ENCODE data around the gene TNFRSF11A.

Gene TNFRSF11A

DNA sequence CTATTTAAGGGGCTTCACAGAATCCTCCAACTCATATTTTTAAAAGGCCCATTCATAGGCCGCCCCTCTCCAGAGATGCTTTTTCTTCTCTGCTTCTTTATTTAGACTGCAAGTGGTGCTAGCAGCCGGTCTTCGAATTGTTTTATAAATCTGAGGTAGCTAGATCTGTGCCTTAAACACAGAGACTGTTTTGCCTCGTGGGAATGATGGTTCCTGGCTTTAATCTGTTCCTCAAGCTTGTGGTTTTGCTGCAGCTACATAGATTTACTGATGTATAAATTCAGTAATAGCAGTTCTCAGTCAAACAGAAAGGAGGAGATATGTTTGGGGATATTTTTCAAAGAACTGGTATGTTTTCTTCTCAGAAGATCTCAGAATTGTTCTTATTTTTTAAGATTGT lies 45.3 kb downstream of the TNFRSF11A start:
- TF ChIP-seq, protein P1, sequence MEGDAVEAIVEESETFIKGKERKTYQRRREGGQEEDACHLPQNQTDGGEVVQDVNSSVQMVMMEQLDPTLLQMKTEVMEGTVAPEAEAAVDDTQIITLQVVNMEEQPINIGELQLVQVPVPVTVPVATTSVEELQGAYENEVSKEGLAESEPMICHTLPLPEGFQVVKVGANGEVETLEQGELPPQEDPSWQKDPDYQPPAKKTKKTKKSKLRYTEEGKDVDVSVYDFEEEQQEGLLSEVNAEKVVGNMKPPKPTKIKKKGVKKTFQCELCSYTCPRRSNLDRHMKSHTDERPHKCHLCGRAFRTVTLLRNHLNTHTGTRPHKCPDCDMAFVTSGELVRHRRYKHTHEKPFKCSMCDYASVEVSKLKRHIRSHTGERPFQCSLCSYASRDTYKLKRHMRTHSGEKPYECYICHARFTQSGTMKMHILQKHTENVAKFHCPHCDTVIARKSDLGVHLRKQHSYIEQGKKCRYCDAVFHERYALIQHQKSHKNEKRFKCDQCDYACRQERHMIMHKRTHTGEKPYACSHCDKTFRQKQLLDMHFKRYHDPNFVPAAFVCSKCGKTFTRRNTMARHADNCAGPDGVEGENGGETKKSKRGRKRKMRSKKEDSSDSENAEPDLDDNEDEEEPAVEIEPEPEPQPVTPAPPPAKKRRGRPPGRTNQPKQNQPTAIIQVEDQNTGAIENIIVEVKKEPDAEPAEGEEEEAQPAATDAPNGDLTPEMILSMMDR (conservative IDR thresholded peaks at IDR 0.05; ENCODE audit: low read depth) = no peak
- no peak overlapping the region for H3K27ac ChIP-seq
- no peak for DNase-seq (ENCODE audit: low spot score)
- ChIA-PET CTCF (no interaction called here), POLR2A (ENCODE audit: low non-redundant PET) (no interaction called here)

DNA sequence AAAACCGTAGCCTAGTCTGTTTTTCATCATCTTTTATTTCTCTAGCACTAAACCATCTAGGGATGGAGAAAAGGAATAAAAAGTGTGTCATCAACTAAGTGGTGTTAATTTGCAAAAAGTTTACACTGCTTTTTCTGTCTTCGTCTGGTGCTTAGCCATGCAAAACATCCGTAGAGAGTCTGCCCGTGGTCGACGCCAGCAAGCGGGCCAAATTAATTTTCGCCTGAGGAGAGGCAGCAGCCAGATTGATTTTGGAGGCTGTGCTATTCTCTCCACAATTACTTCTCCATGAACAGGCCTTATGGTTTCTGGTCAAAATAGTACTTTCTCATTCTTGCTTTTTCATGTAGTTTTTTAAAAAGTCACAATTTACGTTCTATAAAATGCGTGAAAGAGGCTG lies 46.3 kb downstream of the TNFRSF11A start:
- no peak for DNase-seq (ENCODE audit: low spot score)
- POLR2A ChIA-PET (ENCODE audit: low non-redundant PET) = no interaction called here

DNA sequence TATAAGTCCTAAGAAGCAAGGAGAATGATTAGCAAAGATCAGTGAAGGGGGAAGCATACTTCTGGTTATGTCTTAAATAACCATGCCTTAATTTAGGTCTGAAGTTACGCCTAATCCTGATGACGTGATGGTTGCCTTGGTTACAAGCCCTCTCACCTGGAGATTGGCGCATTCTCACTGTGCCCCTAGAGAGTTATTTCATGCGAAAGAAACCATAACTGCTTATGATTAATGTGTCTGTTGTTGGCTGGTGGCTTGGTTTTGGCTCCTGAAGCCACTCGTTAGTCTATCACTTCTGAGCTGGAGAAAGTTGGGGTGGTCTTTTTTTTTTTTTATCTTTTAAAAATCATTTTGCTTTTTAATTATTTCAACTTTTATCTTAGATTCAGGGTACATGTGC lies 47.0 kb downstream of the TNFRSF11A start:
- DNase-seq (ENCODE audit: low spot score) = no peak
- no peak overlapping the region for H3K27ac ChIP-seq
- ChIA-PET POLR2A (ENCODE audit: low non-redundant PET) (no interaction called here), CTCF (no interaction called here)
- TF ChIP-seq, protein P1 (conservative IDR thresholded peaks at IDR 0.05; ENCODE audit: low read depth) = no peak

More for the DNA sequence above, 46.3 kb downstream of the TNFRSF11A start:
- no peak overlapping the region for H3K27ac ChIP-seq
- TF ChIP-seq, protein P1 (conservative IDR thresholded peaks at IDR 0.05; ENCODE audit: low read depth) = no peak
- CTCF ChIA-PET = no interaction called here

DNA sequence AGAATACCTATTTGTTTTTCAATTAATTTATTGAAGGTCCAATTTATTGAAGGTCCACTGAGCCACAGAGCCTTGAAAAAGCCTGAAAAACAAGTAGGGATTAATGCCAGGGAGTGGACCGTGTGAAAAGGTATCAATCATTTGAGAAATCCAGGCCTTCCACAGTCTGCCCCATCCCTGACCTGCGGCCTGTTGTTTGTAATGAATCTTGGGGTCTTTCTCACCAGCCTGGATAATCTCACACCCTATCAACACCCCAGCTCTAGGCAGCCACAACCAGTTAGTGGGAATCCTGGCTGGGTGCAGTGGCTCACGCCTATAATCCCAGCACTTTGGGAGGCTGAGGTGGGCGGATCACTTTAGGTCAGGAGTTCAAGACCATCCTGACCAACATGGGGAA lies 47.8 kb downstream of the TNFRSF11A start:
- no peak for DNase-seq (ENCODE audit: low spot score)
- POLR2A ChIA-PET (ENCODE audit: low non-redundant PET) = no interaction called here
- CTCF ChIA-PET = no interaction called here
- H3K27ac ChIP-seq = no peak overlapping the region
- TF ChIP-seq, protein P1 (conservative IDR thresholded peaks at IDR 0.05; ENCODE audit: low read depth) = no peak

DNA sequence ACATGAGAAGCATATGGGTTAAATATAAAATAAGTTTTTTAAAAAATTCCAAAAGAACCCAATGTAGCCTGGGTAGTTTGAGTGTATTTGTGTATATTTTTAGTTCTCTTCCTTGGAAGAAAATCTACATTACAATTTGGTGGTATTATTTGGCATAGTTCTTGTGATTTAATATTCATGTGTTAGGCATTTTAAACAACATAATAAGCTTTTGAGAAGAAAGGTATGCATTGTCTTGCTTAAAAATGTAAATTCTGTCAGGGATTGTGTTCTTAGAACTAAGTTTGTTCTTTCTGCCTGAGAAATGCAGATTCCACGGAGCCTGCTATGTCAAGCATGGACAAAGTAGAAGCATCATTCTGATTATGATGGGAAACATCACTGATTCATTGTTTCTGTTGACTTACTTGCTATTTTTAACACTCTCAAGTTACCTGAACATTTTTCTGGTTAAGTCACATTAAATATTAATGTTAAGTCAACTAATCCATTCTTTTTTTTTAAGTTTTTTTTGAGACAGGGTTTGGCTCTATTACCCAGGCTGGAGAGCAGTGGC lies 49.4 kb downstream of the TNFRSF11A start:
- TF ChIP-seq, protein P1 (conservative IDR thresholded peaks at IDR 0.05; ENCODE audit: low read depth) = no peak
- ChIA-PET POLR2A (ENCODE audit: low non-redundant PET) (no interaction called here), CTCF (interaction anchor here (0.7 kb wide), 1 partner anchor 54 kb away, joined by 4 read pairs; no protein-coding TSS in a partner anchor)
- no peak for DNase-seq (ENCODE audit: low spot score)
- no peak overlapping the region for H3K27ac ChIP-seq

DNA sequence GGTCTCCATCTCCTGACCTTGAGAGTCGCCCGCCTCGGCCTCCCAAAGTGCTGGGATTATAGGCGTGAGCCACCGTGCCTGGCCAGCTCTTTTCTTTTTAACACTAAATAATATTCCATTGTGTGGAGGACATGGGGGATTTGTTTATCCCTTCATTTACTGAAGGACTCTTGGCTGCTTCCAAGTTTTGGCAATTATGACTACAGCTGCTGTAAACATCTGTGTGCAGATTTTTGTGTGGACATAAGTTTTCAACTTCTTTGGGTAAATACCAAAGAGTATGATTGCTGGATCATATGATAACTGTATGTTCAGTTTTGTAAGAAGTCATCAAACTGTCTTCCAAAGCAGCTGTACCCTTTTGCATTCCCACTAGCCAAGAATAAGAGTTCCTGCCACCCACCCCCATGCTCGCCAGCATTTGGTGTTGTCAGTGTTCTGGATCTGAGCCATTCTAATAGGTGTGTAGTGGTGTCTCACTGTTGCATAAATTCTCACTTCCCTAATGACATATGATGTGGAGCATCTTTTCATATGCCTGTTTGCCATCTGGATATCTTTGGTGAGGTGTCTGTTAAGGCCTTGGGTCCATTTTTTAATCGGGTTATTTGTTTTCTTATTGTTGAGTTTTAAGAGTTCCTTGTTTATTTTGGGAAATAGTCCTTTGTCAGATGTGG lies 52.2 kb downstream of the TNFRSF11A start:
- no peak overlapping the region for H3K27ac ChIP-seq
- CTCF ChIA-PET = no interaction called here
- TF ChIP-seq, protein P1 (conservative IDR thresholded peaks at IDR 0.05; ENCODE audit: low read depth) = no peak

More for the DNA sequence above, 52.2 kb downstream of the TNFRSF11A start:
- POLR2A ChIA-PET (ENCODE audit: low non-redundant PET) = no interaction called here
- no peak for DNase-seq (ENCODE audit: low spot score)

Data from RWPE1 (cell line).